ENCODE results near the gene SON.
A peak's percentile ranks its signal among the peaks of the same experiment; 100 is the strongest.
"Not testable (repeated sequence)": the region's sequence is repeated elsewhere in the genome, so short reads cannot be mapped to it uniquely, and the experiment has no call there.

Gene SON, protein sequence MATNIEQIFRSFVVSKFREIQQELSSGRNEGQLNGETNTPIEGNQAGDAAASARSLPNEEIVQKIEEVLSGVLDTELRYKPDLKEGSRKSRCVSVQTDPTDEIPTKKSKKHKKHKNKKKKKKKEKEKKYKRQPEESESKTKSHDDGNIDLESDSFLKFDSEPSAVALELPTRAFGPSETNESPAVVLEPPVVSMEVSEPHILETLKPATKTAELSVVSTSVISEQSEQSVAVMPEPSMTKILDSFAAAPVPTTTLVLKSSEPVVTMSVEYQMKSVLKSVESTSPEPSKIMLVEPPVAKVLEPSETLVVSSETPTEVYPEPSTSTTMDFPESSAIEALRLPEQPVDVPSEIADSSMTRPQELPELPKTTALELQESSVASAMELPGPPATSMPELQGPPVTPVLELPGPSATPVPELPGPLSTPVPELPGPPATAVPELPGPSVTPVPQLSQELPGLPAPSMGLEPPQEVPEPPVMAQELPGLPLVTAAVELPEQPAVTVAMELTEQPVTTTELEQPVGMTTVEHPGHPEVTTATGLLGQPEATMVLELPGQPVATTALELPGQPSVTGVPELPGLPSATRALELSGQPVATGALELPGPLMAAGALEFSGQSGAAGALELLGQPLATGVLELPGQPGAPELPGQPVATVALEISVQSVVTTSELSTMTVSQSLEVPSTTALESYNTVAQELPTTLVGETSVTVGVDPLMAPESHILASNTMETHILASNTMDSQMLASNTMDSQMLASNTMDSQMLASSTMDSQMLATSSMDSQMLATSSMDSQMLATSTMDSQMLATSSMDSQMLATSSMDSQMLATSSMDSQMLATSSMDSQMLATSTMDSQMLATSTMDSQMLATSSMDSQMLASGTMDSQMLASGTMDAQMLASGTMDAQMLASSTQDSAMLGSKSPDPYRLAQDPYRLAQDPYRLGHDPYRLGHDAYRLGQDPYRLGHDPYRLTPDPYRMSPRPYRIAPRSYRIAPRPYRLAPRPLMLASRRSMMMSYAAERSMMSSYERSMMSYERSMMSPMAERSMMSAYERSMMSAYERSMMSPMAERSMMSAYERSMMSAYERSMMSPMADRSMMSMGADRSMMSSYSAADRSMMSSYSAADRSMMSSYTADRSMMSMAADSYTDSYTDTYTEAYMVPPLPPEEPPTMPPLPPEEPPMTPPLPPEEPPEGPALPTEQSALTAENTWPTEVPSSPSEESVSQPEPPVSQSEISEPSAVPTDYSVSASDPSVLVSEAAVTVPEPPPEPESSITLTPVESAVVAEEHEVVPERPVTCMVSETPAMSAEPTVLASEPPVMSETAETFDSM (N-terminal part only)

GRCh38 chr21:33542640-33543504, at the start of gene SON:
Gene SON (plus strand): TSS chr21:33543038. CDS start chr21:33543093, 55 bp downstream.
- peak; percentile 97 for DNase-seq

- DNase-seq = no peak
Observed at GRCh38 chr21:33493756-33494155, 49.1 kb upstream of the SON start.

DNA sequence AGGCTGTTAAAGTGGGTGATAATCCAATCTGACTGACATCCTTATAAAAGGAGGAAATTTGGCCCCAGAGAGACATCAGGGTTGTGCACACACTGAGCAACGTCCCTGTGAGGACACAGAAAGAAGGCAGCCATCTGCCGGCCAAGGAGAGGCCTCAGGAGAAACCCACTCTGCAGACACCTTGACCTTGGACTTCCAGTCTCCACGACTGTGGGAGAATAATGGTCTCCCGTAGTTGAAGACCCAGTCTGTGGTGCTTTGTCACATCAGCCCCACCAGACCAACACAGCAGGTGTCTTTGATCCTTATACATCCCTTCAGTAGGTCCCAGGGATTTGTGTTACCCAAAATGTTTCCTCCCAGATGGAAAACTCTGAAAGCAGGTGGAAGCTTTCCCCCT, 47.1 kb upstream of the SON start:
- no peak for DNase-seq

GRCh38 chr21:33496345-33496744, 46.5 kb upstream of the SON start:
- DNase-seq = no peak

DNA sequence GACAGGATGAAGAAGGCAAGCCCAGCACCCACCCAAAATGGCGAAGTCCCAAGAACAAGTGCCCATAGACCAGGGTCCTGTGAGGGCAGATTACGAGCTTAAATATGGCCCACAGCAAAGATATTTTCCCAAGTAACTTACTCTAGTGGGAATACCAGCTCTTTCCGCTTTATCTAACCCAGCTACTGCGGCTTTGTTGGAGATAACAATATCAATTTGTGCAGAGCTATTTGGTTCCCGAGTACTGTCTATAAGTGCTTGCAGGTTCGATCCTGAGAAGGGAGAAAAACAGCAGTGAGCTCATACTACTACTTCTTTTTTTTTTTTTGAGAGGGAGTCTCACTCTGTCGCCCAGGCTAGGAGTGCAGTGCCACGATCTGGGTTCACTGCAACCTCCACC, 37.0 kb upstream of the SON start:
- DNase-seq = no peak

GRCh38 chr21:33507003-33507402, 35.8 kb upstream of the SON start:
- not testable (repeated sequence) for DNase-seq

DNA sequence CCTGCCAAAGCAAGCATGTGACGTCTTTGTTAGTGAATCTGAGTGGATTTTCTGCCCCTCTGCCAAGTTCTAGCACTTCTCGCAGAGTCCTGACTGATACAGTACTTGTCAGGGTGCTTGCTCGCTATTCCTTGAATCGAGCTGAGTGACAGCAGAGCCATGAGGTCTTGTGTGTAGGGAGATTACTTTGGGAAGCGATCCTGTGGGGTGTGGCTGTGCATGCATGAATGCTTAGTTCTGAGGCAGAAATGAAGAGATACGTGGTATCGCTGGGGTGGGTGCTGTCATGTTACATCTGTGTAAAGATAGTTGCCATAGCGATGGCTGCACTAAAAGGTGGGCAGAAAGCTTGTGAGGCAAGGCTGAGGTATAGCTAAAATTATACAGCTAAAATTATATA, 32.0 kb upstream of the SON start:
- DNase-seq = no peak

GRCh38 chr21:33511639-33512038, 31.2 kb upstream of the SON start:
- no peak for DNase-seq

DNA sequence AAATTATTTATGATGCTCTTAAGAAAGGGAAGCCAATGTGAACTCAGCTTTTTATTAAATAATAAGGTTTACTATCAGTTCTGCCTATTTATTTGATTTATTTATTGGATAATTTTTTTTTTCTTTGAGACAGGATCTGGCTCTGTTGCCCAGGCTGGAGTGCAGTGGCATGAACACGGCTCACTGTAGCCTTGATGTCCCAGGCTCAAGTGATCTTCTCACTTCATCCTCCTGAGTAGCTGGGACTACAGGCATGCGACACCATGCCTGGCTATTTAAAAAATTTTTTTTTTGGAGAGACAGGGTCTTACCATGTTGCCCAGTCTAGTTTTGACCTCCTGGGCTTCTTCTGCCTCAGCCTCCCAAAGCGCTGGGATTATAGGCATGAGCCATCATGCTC, 30.4 kb upstream of the SON start:
- no peak for DNase-seq

GRCh38 chr21:33514229-33514628, 28.6 kb upstream of the SON start:
- DNase-seq = no peak

- DNase-seq = no peak
Observed at GRCh38 chr21:33518899-33519298, 23.9 kb upstream of the SON start.

DNA sequence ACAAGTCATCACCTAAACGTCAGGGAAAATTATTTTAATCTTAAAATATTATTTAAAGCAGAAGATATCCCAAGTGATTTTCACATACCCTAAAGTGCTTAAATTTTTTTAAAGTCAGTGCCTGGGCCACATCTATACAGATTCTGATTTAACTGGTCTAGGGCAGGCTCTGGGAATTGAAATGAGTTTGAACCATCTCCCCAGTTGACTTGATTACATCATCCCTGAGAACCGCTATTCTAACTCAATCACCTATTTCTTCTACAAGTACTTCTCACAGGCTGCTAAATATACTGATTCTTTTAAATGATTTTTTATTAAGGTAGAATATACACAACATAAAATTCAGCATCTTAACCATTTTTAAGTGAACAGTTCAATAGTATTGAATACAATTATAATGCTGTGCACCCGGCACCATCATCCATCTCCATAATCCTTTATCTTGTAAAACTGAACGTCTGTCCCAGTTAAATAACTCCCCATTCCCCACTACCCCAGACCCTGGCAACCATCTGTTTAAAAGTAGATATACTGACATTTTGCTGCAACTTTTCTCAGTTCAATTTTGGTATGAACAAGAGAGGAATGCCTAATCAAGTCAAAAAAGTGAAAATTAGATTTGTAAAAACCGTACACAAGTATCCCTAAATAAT, 20.4 kb upstream of the SON start:
- no peak for DNase-seq

DNA sequence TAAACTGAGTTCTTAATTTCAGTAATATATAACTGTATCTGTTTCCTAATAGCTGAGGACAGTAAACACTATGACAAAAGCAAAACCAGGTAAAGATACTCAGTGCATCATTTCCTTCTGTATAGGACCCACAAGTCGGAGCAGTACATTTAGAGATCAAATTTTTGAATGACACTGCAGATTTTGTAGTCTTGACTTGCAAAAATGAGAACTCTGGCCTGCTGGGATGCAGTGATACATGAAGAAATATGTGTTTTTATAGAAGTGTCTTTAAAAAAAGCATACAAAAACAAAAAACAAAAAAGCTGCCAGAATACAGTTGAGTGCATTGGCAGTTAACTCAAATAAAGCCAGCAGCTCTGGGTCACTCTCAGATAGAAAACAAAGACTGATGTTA, 19.9 kb upstream of the SON start:
- DNase-seq = no peak

GRCh38 chr21:33531007-33531406, 11.8 kb upstream of the SON start:
- no peak for DNase-seq

DNA sequence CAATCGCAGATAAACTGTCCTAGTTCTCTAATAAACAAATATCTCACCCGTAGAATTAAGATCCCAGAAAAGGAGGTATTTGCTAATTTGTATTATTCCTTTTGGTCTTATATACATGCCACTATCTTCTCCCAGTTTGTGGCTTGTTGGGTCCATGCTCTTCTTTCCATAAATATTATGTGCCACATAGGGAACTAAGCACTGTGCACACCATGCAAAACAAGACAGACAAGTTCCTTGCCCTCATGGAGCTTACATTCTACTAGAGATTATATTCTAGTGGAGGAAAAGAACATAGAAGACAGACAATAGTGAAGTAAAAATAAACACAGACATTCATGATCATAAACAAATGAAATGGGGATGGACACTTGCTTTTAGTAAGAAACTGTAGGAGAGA, 5.6 kb upstream of the SON start:
- DNase-seq = no peak

- no peak for DNase-seq
Observed at GRCh38 chr21:33539616-33540015, 3.2 kb upstream of the SON start.

- DNase-seq = no peak
Observed at GRCh38 chr21:33540711-33541104, 2.1 kb upstream of the SON start.

DNA sequence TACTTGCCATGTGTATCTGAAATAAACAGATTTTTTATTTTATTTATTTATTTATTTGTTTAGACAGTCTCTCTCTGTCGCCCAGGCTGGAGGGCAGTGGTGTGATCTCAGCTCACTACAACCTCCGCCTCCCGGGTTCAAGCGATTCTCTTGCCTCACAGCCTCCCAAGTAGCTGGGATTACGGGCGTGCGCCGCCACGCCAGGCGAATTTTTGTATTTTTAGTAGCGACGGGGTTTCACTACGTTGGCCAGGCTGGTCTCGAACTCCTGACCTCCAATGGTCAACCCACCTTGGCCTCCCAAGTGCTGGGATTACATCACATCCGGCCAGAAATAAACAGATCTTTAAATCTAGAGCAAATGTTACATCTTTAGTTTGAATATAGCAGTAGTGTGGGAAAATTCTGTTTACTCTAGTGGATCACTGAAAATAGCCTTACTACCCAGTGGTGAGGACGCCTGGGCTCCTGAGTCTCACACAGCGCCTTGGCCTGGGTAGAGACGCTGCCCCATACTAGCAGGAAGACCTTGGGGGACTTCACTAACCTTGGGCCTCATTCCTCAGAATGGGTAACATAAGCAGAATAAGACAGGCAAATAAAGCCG, 1.6 kb upstream of the SON start:
- DNase-seq = no peak

- peak; percentile 82 for DNase-seq
Observed at GRCh38 chr21:33541756-33542639, 840 bp upstream of the SON start, which contains the start of gene GART. Gene GART (minus strand): TSS chr21:33542117. CDS start chr21:33539315, 2,802 bp downstream.
